ENCODE data around the gene APLNR.
A peak's percentile ranks its signal among the peaks of the same experiment; 100 is the strongest.

Gene APLNR

DNA sequence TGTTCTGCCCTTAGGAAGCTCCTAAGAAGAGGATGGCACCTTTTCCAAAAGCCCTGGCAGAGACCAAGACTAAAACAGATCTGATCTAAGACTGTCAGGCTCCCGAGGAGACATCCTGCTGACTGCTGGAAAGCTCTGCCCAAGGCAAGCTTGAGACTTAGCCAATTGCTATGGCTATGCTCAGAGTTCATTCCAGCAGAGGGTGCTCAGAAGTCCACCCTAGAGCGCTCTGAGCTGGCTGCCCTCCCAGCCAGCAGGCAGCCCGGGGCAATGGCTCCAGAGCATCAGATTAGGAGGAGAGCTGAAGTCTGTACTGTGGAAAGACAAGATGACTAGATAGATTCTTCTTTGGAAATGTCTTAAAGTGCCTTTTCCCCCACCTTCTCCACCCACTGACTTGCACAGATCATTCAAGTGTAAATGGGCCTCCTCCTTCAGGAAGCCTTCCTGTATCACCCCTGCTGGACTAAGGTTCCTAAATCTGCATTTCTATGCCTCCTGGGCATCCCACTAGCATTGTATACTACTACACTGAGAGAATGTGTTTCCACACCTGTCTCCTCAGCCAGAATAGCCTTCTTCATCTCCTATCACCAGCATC lies 31.9 kb downstream of the APLNR start:
- TF ChIP-seq, protein P1, sequence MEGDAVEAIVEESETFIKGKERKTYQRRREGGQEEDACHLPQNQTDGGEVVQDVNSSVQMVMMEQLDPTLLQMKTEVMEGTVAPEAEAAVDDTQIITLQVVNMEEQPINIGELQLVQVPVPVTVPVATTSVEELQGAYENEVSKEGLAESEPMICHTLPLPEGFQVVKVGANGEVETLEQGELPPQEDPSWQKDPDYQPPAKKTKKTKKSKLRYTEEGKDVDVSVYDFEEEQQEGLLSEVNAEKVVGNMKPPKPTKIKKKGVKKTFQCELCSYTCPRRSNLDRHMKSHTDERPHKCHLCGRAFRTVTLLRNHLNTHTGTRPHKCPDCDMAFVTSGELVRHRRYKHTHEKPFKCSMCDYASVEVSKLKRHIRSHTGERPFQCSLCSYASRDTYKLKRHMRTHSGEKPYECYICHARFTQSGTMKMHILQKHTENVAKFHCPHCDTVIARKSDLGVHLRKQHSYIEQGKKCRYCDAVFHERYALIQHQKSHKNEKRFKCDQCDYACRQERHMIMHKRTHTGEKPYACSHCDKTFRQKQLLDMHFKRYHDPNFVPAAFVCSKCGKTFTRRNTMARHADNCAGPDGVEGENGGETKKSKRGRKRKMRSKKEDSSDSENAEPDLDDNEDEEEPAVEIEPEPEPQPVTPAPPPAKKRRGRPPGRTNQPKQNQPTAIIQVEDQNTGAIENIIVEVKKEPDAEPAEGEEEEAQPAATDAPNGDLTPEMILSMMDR (conservative IDR thresholded peaks at IDR 0.05; ENCODE audit: low read length), result peak; percentile 49
- DNase-seq (ENCODE audit: low read depth), result peak; percentile 82
- H3K4me3 ChIP-seq (ENCODE audit: low read length), result no peak overlapping the region

DNA sequence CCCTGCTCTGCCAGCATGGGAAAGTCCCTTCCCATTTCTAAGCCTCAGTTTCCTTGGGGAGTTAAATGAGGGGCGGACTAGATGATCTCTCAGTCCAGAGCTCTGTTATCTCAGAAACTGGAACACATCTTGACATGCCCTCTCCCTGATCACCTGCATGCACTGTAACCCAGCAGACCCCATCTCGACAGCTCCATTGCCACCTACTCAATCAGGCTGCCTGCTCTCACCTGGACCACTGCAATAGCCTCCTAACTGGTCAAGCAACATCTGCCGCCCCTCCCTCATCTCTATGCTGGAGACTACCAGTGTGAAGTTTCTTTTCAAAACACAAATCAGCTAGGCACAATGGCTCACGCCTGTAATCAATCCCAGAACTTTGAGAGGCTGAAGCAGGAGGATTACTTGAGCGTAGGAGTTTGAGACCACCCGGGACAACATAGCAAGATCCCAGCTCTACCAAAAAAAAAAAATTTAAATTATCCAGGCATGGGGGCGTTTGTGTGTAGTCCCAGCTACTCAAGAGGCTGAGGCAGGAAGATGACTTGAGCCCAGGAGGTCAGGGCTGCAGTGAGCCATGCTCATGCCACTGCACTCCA lies 33.1 kb downstream of the APLNR start:
- DNase-seq (ENCODE audit: low read depth), result no peak
- TF ChIP-seq, protein P1 (conservative IDR thresholded peaks at IDR 0.05; ENCODE audit: low read length), result no peak
- no peak overlapping the region for H3K4me3 ChIP-seq (ENCODE audit: low read length)

DNA sequence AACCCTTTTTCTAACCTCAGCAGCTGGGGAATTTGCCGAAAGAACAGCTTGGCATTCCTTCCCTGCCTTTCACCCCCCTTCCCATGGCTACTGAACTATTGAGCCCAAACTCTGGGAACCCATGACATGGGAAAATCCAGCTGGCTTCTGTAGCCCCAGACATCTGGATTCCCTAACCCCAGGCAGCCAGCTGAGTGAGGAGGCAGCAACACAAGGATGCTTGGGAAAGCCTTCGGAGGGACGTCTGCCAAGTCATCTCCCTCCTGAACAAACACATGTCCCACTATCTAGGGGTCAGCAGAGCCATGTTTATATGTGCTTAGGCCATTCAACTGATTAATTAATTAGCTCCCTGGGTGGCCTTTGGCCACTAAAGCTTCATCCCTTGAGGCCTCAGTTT lies 33.7 kb downstream of the APLNR start:
- no peak overlapping the region for H3K4me3 ChIP-seq (ENCODE audit: low read length)
- peak; percentile 69 for DNase-seq (ENCODE audit: low read depth)
- TF ChIP-seq, protein P1 (conservative IDR thresholded peaks at IDR 0.05; ENCODE audit: low read length), result no peak

DNA sequence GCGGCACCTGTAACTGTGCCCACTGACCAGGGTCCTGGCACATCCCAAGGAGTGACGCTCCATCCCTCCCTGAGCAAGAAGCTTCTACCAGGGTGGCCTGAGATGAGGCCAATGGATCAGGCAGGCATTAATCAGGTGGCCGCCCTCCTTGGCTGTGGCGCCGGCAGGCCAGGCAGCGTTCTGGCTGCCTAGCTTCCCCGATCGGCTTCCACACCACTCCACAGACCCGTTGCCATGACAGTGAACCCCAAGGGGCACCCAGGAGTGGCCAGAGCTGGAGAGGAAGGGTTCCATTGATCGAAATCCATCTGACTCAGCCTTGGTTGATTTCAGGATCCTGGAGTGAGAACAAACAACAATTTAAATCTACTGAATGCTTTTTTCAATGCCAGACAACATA lies 34.8 kb downstream of the APLNR start:
- no peak for DNase-seq (ENCODE audit: low read depth)
- no peak overlapping the region for H3K4me3 ChIP-seq (ENCODE audit: low read length)
- TF ChIP-seq, protein P1 (conservative IDR thresholded peaks at IDR 0.05; ENCODE audit: low read length), result no peak

DNA sequence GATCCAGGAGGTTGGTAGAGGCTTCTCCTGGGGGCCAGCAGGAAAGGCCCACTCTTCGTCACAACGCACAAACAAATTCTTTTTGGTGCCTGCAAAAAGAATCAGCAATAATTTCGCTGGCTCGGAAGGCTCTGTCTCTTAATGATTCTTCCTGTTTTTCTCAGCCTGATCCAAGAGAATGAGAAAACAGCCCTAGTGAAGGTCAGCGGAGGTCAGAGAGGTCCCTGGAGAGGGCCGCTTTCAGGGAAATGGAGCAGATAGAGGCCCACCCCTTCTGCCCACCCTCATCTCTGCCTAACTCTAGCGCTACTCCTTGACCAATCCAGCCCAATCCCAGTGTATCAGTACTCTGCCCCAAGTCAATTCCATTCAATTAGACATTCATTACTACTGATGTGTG lies 36.1 kb downstream of the APLNR start:
- no peak overlapping the region for H3K4me3 ChIP-seq (ENCODE audit: low read length)
- DNase-seq (ENCODE audit: low read depth), result no peak

DNA sequence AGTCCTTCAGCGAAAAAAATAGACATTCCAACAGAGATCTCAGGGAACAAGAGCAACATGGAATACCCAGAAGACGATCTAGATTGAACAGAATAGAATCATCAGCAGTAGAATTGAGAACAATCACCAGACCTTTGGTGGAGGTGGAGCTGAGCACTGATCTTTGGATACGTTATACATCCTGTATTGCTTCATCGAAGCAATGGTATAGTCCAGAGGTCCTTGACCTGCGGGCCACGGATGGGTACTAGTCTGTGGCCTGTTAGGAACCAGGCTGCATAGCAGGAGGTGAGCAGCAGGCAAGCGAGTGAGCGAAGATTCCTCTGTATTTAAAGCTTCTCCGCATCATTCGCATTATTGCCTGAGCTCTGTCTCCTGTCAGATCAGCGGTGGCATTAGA lies 37.7 kb downstream of the APLNR start:
- TF ChIP-seq, protein P1 (conservative IDR thresholded peaks at IDR 0.05; ENCODE audit: low read length), result no peak
- DNase-seq (ENCODE audit: low read depth), result no peak
- no peak overlapping the region for H3K4me3 ChIP-seq (ENCODE audit: low read length)

More for the DNA sequence above, 36.1 kb downstream of the APLNR start:
- TF ChIP-seq, protein P1 (conservative IDR thresholded peaks at IDR 0.05; ENCODE audit: low read length), result no peak

DNA sequence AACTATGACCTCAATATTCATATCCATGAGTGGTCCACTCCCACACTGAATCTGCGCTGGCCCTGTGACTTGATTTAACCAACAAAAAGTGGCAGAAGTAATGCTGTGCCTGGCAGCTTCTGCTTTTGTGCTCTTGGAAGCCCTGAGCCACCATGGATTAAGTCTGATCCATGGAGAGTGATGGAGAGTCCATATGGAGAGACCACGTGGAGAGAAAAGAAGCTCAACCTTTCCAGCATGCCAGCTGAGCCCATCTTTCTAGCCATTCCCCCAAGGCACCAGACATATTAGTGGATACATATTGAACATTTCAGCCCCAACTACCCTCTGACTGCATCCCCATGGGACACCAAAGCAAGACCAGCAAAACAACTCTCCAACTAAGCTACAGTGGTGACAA lies 39.3 kb downstream of the APLNR start:
- no peak for DNase-seq (ENCODE audit: low read depth)
- TF ChIP-seq, protein P1 (conservative IDR thresholded peaks at IDR 0.05; ENCODE audit: low read length), result no peak

More for the DNA sequence above, 39.3 kb downstream of the APLNR start:
- H3K4me3 ChIP-seq (ENCODE audit: low read length), result no peak overlapping the region

Measured in AG10803 (cell line).